Breast epithelium (tissue), 4 donors: Measurements from ENCODE around the gene FLNC. TPM values are rescaled to one million over a fixed set of nuclear protein-coding genes. Genes with fewer than 3 reads are reported as not detected.

Source experiments
- DNase-seq, 2 donors: peaks; one replicate each; pipeline ENCODE4 v3.0.0-alpha.2; 2019; ENCODE audit warnings: low spot score in 2 of 2
- H3K27ac ChIP-seq, 2 donors: fragments of 200-600 bp; sonication (generic) in 1 of 2; one replicate each; pipeline ENCODE4 v1.5.1; 2016 to 2019; ENCODE audit warnings: mild to moderate bottlenecking in 1 of 2
- H3K27me3 ChIP-seq, 2 donors: fragments of 200-600 bp; sonication (generic) in 1 of 2; one replicate each; pipeline versions ENCODE4 v1.5.1 to v1.6.0; 2017 to 2019; ENCODE audit warnings: control low read depth in 1 of 2, mild to moderate bottlenecking in 1 of 2
- H3K36me3 ChIP-seq: fragments of 200-600 bp; one replicate; pipeline ENCODE4 v1.5.1; 2019
- H3K4me1 ChIP-seq, 2 donors: fragments of 200-600 bp; sonication (generic); one replicate each; pipeline ENCODE4 v1.5.1; 2016 to 2019; ENCODE audit warnings: control low read depth in 1 of 2
- H3K4me3 ChIP-seq, 3 donors: fragments of 200-600 bp; sonication (generic); 1 replicate in 2 of 3; 2 replicates in 1 of 3; pipeline ENCODE4 v1.5.1; 2016 to 2019; ENCODE audit warnings: mild to moderate bottlenecking in 3 of 3, moderate library complexity in 2 of 3
- H3K9me3 ChIP-seq, 2 donors: fragments of 200-600 bp; sonication (generic) in 1 of 2; one replicate each; pipeline ENCODE4 v1.5.1; 2016 to 2019; ENCODE audit warnings: control low read depth in 1 of 2
- CTCF ChIP-seq, 3 donors: fragments of 450-650 bp; IDR thresholded peaks; one replicate each; pipeline ENCODE4 v1.5.1; 2016 to 2017; ENCODE audit warnings: antibody characterized with exemption in 3 of 3, mild to moderate bottlenecking in 3 of 3, moderate library complexity in 3 of 3
- POLR2A ChIP-seq: fragments of 450-650 bp; IDR thresholded peaks from one replicate; pipeline ENCODE4 v1.6.1; 2016; ENCODE audit warnings: antibody characterized with exemption, mild to moderate bottlenecking, moderate library complexity
- POLR2AphosphoS5 ChIP-seq, 3 donors: sonication (generic); formaldehyde crosslinking; IDR thresholded peaks; one replicate each; pipeline ENCODE4 v1.6.1; 2017; ENCODE audit warnings: antibody characterized with exemption in 3 of 3
- intact Hi-C: fragments of 100-400 bp; cut with DNase I; formaldehyde crosslinking; loops from one replicate; pipeline ENCODE4 v1.15.1; 2023; ENCODE audit warnings: low total_unique reads
- total RNA-seq, 3 donors: library from RNA; depleted of rRNA; stranded (reverse); fragments of >200 nt; gene quantifications; one replicate each; pipeline ENCODE4 v1.1.0, GENCODE V29; 2016

The FLNC gene
- total RNA-seq, 3 donors from 2014 or later: 5.1 to 7.5 (median 6.0) TPM

- Histone ChIP-seq H3K27ac (no peak overlapping the region), H3K36me3 (no peaks in the 10 kb centered on the region), H3K27me3 (no peaks in the 10 kb centered on the region), H3K9me3 (no peaks in the 10 kb centered on the region), H3K4me3 (no peak overlapping the region), H3K4me1 (no peaks in the 10 kb centered on the region)
- intact Hi-C loops: no loop called here
- DNase-seq: no peak
- no peak for TF ChIP-seq POLR2AphosphoS5 (IDR thresholded peaks at IDR 0.05)
- no peak for TF ChIP-seq POLR2A
- TF ChIP-seq CTCF (IDR thresholded peaks at IDR 0.05): no peak
These were observed 29.6 kb upstream of the FLNC start for GRCh38 chr7:128800567-128800966.

GRCh38 chr7:128801003-128801402, 29.2 kb upstream of the FLNC start:
- Histone ChIP-seq H3K36me3 (no peaks in the 10 kb centered on the region), H3K4me1 (no peaks in the 10 kb centered on the region), H3K9me3 (no peaks in the 10 kb centered on the region), H3K27ac (no peak overlapping the region), H3K27me3 (no peaks in the 10 kb centered on the region), H3K4me3 (no peak overlapping the region)
- DNase-seq: no peak
- intact Hi-C loops: no loop called here
- TF ChIP-seq POLR2AphosphoS5 (IDR thresholded peaks at IDR 0.05) (no peak), CTCF (IDR thresholded peaks at IDR 0.05) (no peak), POLR2A (no peak)

GRCh38 chr7:128801667-128802418, 28.4 kb upstream of the FLNC start:
- intact Hi-C loops: no loop called here
- H3K4me3 ChIP-seq: no peak overlapping the region
- H3K4me1 ChIP-seq: no peaks in the 10 kb centered on the region
- H3K27me3 ChIP-seq: no peaks in the 10 kb centered on the region
- no peaks in the 10 kb centered on the region for H3K9me3 ChIP-seq
- no peak for DNase-seq
- TF ChIP-seq POLR2AphosphoS5 (IDR thresholded peaks at IDR 0.05): no peak
- no peak for TF ChIP-seq POLR2A
- no peak for TF ChIP-seq CTCF (IDR thresholded peaks at IDR 0.05)
- H3K36me3 ChIP-seq: no peaks in the 10 kb centered on the region
- H3K27ac ChIP-seq: no peak overlapping the region

- Histone ChIP-seq H3K4me3 (no peak overlapping the region), H3K27me3 (no peaks in the 10 kb centered on the region), H3K4me1 (no peaks in the 10 kb centered on the region), H3K9me3 (no peaks in the 10 kb centered on the region), H3K27ac (no peak overlapping the region), H3K36me3 (no peaks in the 10 kb centered on the region)
- no peak for TF ChIP-seq CTCF (IDR thresholded peaks at IDR 0.05)
- no peak for TF ChIP-seq POLR2AphosphoS5 (IDR thresholded peaks at IDR 0.05)
- TF ChIP-seq POLR2A: no peak
- DNase-seq: no peak
- intact Hi-C loops: no loop called here
These were observed 25.7 kb upstream of the FLNC start for GRCh38 chr7:128804484-128804883.

GRCh38 chr7:128805225-128805624, 25.0 kb upstream of the FLNC start:
- TF ChIP-seq POLR2AphosphoS5 (IDR thresholded peaks at IDR 0.05) (no peak), CTCF (IDR thresholded peaks at IDR 0.05) (no peak), POLR2A (no peak)
- Histone ChIP-seq H3K4me3 (no peak overlapping the region), H3K36me3 (no peaks in the 10 kb centered on the region), H3K4me1 (no peaks in the 10 kb centered on the region), H3K27ac (no peak overlapping the region), H3K27me3 (no peaks in the 10 kb centered on the region), H3K9me3 (no peaks in the 10 kb centered on the region)
- DNase-seq: no peak
- intact Hi-C loops: no loop called here
